Subcutaneous adipose tissue (tissue), 4 donors: ENCODE results near the gene ATP8B1. TPM values are rescaled to one million over a fixed set of nuclear protein-coding genes. Genes with fewer than 3 reads are reported as not detected.

Experiments
- total RNA-seq, 4 donors: library from RNA; depleted of rRNA; stranded (reverse); fragments of >200 nt; gene quantifications; one replicate each; pipeline ENCODE4 v1.1.0, GENCODE V29; 2016
- TF ChIP-seq, protein P1 (sequence below): fragments of 450-650 bp; IDR thresholded peaks from one replicate; pipeline ENCODE4 v1.5.1; 2016; ENCODE audit warnings: low read depth, mild to moderate bottlenecking, control low read depth, antibody characterized with exemption, moderate library complexity

ATP8B1 gene
- total RNA-seq, 4 donors from 2014 or later: 7.5 to 14.3 (median 9.2) TPM

DNA sequence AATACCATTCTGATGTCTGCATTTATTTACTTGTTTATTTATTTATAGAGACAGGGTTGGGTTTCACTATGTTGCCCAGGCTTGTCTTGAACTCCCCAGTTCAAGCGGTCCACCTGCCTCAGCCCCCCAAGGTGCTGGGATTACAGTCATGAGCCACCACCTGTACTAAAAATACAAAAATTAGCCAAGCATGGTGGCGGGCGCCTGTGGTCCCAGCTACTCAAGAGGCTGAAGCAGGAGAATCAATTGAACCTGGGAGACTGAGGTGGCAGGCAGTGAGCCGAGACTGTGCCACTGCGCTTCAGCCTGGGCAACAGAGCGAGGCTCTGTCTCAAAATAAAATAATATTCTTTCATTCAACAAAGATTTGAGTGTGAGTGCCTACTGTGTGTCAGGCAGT is 2.0 kb upstream of the ATP8B1 start:
- TF ChIP-seq, protein P1, sequence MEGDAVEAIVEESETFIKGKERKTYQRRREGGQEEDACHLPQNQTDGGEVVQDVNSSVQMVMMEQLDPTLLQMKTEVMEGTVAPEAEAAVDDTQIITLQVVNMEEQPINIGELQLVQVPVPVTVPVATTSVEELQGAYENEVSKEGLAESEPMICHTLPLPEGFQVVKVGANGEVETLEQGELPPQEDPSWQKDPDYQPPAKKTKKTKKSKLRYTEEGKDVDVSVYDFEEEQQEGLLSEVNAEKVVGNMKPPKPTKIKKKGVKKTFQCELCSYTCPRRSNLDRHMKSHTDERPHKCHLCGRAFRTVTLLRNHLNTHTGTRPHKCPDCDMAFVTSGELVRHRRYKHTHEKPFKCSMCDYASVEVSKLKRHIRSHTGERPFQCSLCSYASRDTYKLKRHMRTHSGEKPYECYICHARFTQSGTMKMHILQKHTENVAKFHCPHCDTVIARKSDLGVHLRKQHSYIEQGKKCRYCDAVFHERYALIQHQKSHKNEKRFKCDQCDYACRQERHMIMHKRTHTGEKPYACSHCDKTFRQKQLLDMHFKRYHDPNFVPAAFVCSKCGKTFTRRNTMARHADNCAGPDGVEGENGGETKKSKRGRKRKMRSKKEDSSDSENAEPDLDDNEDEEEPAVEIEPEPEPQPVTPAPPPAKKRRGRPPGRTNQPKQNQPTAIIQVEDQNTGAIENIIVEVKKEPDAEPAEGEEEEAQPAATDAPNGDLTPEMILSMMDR: no peak

DNA sequence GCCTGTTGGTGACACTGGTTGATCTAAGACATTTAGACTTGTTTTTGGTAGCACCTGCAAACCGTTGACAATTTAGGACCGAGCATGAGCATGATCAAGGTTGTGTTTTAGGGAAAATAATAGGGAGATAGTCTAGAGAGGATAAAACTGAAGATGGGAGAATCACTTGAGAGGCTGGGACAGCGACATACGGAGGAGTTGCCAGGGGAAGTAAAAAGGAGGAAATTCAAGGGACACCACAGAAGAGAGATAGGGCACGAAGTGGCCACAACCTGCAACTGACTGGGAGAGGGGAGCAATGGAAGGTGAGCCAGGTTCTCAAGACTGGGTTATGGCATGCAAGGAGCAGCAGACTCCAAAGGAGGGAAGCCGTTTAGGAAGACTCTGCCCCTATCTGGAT is 1.4 kb upstream of the ATP8B1 start:
- TF ChIP-seq, protein P1: no peak

DNA sequence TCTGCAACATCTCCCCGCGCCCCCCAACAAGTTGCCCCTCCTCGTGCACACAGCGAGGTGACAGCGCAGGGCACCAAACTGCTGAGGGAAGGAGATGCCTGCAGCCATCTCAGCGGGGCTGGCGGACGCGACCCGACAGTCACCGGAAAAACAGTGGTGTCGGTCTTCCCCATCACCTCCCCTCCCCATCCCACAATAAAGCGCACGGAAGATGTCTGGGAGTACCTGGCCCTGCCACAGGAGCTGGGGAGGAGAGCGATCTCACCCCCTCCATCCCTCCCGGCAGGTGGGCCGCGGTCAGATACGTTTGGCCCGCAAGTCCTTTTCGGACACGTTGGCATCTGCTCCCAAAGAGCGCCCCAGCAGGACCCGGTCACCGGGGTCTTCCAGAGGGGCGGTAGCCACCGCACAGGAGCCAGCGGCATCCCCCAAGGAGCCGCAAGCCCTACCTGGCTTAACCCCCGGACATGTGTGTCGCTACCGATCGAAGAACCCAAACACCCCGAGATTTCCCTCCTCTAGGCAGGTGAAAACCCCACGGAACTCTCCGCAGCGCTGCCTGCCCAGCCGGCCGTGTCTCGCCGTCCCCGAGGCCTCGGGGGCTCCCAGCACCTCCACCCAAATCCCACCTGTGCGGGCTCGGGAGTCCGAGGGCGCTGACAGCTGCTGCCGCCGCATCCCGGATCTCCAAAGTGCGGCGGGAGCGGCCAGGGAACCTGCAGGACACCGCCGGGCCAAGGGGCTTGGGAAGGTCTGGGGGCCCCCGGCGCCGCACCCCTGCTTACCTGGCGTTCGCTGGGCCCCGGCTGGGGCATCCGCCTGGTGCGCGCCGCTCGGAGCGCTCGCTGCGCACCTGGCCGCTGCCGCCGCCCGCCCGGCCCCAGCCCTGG is 657 bp downstream of the ATP8B1 start:
- TF ChIP-seq, protein P1: no peak

DNA sequence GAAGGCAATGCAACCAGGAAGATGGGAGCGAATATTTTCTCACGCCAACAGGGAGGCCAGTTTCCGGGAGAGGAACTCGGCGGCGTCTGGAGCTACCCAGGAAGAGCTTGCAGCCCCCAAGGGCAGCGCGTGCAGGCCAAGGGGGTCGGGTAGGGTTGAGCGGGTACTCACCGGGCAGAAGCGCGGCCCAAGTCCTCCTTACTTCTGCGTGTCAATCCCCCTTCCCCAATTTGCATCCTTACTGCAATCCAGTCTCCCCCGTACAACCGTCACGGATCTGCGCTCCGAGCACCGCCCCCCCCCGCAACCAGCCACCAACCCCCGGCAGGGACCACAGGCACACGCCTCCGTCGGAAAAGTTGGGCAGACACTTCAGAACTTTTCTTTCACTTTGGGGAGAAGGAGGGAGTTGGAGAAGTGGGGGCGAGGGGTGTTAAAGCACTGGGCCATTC is 1.3 kb downstream of the ATP8B1 start:
- TF ChIP-seq, protein P1: no peak

DNA sequence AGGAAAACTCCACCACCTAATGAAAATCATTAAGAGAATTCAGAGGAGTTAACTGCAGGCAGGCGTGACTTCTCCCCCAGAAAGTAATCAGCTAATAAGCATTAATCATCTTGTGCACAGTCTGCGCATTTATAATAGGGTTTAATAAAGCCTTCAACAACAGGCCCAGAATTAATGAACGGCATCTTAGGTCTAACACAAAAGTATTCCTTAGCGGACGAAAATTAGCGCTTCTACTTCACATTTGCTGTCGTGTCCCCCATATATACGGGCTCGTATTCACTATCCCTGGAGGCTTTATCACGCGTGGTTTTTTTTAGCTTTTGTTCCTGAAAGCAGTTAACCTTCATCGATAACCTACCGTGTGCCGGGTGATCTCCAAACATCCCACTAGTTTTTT is 1.8 kb downstream of the ATP8B1 start:
- TF ChIP-seq, protein P1: no peak

DNA sequence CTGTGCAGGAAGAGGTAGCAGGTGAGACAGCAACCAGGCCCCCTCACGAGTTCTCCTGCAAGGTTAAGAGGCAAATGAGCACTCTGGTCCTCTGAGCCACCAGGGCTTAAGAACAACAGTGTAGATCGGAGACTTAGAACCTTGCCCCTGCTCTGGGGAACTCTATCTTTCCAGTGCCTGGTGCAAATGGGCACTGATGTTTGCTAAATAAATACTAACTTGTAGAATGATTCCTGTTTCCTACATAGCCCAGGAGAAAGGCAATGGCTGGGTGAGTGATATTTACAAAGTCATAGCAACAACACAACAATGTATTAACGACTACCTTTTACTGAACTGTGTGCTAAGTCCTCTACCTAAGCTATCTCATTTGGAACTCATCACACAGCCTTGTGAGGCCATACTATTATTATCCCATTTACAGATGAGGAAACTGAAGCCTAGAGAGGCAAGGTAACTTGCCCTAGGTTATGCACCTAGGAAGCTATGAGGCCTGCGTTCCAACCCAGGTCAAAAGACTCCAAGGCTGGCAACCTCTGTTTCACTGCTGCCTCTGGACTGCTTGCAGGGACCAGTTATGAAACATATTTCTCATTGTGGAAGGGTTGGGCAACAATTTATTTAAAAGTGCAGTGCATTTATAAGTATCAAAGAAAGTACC is 4.3 kb downstream of the ATP8B1 start:
- TF ChIP-seq, protein P1: no peak

DNA sequence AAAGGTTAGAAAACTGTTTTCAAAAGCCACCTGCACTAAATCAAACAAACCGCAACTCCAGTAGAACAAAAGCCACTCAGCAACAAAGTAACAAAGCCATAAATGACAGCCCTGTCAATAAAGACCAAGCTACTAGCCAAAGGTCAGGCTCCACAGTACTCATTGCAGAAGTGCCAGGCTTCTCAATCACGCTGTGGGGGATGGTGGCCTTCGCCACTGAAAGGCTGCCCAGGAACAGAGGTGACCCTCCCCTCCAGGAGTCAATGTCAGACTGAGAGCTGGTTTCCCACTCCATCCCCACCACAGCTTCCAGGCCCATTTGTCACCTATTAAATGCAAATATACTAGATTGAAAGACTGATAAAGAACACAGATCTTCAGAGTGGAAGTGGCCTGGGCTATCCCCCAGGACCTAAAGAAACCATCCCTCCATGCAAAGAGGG is 5.9 kb downstream of the ATP8B1 start:
- TF ChIP-seq, protein P1: no peak
